Panc1 (cell line): ENCODE measurements around the gene CNOT3. TPM values are rescaled to one million over a fixed set of nuclear protein-coding genes. Genes with fewer than 3 reads are reported as not detected.
A peak's percentile ranks its signal among the peaks of the same experiment; 100 is the strongest.

Experiments used
- ATAC-seq: fragments of 200-7000 bp; cut with Tn5 transposase; 2 replicates; pipeline ENCODE4 v1.9.1; 2020; ENCODE audit warnings: mild to moderate bottlenecking, moderate library complexity
- BruUV-seq: library from RNA; stranded (reverse); fragments of 400-500 nt; replicated peaks from 2 replicates; lab custom pipeline; 2021; lab: Mats Ljungman, UMichigan
- CTCF ChIA-PET: fragments of 300-600 bp; sonication (Branson Sonifier 250); formaldehyde crosslinking; loops from one replicate; lab custom pipeline; 2022; ENCODE audit warnings: antibody characterized with exemption; lab: Charles Lee
- POLR2A ChIA-PET: fragments of 300-600 bp; sonication (Branson Sonifier 250); formaldehyde crosslinking; loops from one replicate; lab custom pipeline; 2022; ENCODE audit warnings: antibody characterized with exemption; lab: Charles Lee
- DNase-seq: peaks from one replicate; pipeline ENCODE4 v3.0.0-alpha.2; 2010; ENCODE audit warnings: low read depth, low spot score
- H3K27ac ChIP-seq: 2 replicates; pipeline ENCODE4 v1.5.1; 2011; ENCODE audit warnings: mild to moderate bottlenecking, low read length, inconsistent platforms
- H3K27me3 ChIP-seq: fragments of 200-500 bp; sonication (Bioruptor generic); 2 replicates; pipeline ENCODE4 v1.6.0; 2014; ENCODE audit warnings: low read length, inconsistent platforms; ENCODE audit not compliant: control insufficient read depth, insufficient read depth
- H3K36me3 ChIP-seq: fragments of 200-500 bp; sonication (Bioruptor generic); 2 replicates; pipeline ENCODE4 v1.5.1; 2014; ENCODE audit warnings: inconsistent platforms, mild to moderate bottlenecking, low read length, moderate library complexity; ENCODE audit not compliant: control insufficient read depth, insufficient read depth
- H3K4me1 ChIP-seq: 2 replicates; pipeline ENCODE4 v1.5.1; 2011; ENCODE audit warnings: inconsistent platforms, mild to moderate bottlenecking, low read length, moderate library complexity; ENCODE audit not compliant: control insufficient read depth, insufficient read depth
- H3K4me3 ChIP-seq, 2 experiments: 2 replicates each; pipeline ENCODE4 v1.5.1; 2011 to 2012; ENCODE audit warnings: low read depth in 2 of 2, low read length in 2 of 2, mild to moderate bottlenecking in 2 of 2, inconsistent platforms in 1 of 2, moderate library complexity in 1 of 2
- H3K9me3 ChIP-seq: fragments of 200-500 bp; sonication (Bioruptor generic); 2 replicates; pipeline ENCODE4 v1.5.1; 2014; ENCODE audit warnings: low read depth, mild to moderate bottlenecking, inconsistent platforms, low read length, moderate library complexity; ENCODE audit not compliant: control insufficient read depth, insufficient read depth
- CTCF ChIP-seq: fragments of 450-650 bp; IDR thresholded peaks from 2 replicates; pipeline ENCODE4 v1.5.1; 2017; ENCODE audit warnings: mild to moderate bottlenecking
- POLR2AphosphoS5 ChIP-seq: IDR thresholded peaks from 2 replicates; pipeline ENCODE4 v1.6.1; 2012; ENCODE audit warnings: mild to moderate bottlenecking, low read depth, low read length, moderate library complexity
- SIN3A ChIP-seq: IDR thresholded peaks from 2 replicates; pipeline ENCODE4 v1.6.1; 2012; ENCODE audit warnings: low read depth, mild to moderate bottlenecking, low read length, moderate library complexity, borderline replicate concordance; ENCODE audit not compliant: insufficient read depth
- TCF7L2 ChIP-seq: IDR thresholded peaks from 2 replicates; pipeline ENCODE4 v1.6.1; 2011; ENCODE audit warnings: mild to moderate bottlenecking, low read depth, low read length, inconsistent platforms
- in situ Hi-C: cut with HindIII; loops from 2 replicates; pipeline ENCODE4 v1.10.0; 2016; ENCODE audit warnings: low sequenced_read_pairs, low pct_unique_long_range_greater_than_20kb
- intact Hi-C: fragments of 100-400 bp; cut with micrococcal nuclease; formaldehyde crosslinking; loops from one replicate; pipeline ENCODE4 v1.10.0; 2022; ENCODE audit not compliant: unreplicated experiment
- total RNA-seq: library from RNA; stranded (reverse); gene quantifications from one replicate; pipeline ENCODE4 v1.2.1, GENCODE V29; 2021; ENCODE audit not compliant: unreplicated experiment
- TF ChIP-seq, protein P1 (sequence below), 2 experiments: IDR thresholded peaks; 2 replicates each; pipeline ENCODE4 v1.6.1; 2011 to 2012; ENCODE audit warnings: low read depth in 2 of 2, control low read depth in 1 of 2, low read length in 1 of 2, mild to moderate bottlenecking in 1 of 2, moderate library complexity in 1 of 2; ENCODE audit not compliant: insufficient read depth in 1 of 2

CNOT3 gene
- total RNA-seq, 1 experiment from 2014 or later: 111 TPM

GRCh38 chr19:54179921-54180461 lies 42.4 kb downstream of the CNOT3 start:
- DNase-seq (no peak), ATAC-seq (peak; percentile 72)
- no peaks in the 10 kb centered on the region for H3K27me3 ChIP-seq
- H3K9me3 ChIP-seq: no peaks in the 10 kb centered on the region
- in situ Hi-C loops: no loop called here
- H3K36me3 ChIP-seq: no peaks in the 10 kb centered on the region; the same call in 1 of the 2 replicates
- TF ChIP-seq POLR2AphosphoS5: no peak
- no peak for TF ChIP-seq SIN3A
- no peak for TF ChIP-seq CTCF
- TF ChIP-seq TCF7L2: no peak
- TF ChIP-seq, protein P1, sequence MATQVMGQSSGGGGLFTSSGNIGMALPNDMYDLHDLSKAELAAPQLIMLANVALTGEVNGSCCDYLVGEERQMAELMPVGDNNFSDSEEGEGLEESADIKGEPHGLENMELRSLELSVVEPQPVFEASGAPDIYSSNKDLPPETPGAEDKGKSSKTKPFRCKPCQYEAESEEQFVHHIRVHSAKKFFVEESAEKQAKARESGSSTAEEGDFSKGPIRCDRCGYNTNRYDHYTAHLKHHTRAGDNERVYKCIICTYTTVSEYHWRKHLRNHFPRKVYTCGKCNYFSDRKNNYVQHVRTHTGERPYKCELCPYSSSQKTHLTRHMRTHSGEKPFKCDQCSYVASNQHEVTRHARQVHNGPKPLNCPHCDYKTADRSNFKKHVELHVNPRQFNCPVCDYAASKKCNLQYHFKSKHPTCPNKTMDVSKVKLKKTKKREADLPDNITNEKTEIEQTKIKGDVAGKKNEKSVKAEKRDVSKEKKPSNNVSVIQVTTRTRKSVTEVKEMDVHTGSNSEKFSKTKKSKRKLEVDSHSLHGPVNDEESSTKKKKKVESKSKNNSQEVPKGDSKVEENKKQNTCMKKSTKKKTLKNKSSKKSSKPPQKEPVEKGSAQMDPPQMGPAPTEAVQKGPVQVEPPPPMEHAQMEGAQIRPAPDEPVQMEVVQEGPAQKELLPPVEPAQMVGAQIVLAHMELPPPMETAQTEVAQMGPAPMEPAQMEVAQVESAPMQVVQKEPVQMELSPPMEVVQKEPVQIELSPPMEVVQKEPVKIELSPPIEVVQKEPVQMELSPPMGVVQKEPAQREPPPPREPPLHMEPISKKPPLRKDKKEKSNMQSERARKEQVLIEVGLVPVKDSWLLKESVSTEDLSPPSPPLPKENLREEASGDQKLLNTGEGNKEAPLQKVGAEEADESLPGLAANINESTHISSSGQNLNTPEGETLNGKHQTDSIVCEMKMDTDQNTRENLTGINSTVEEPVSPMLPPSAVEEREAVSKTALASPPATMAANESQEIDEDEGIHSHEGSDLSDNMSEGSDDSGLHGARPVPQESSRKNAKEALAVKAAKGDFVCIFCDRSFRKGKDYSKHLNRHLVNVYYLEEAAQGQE (IDR thresholded peaks at IDR 0.05; ENCODE audit: insufficient read depth in 1 of 2, low read depth in 2 of 2, low read length in 1 of 2): no peak
- CTCF ChIA-PET: interaction anchor here (1.5 kb wide), 1 partner anchor 9 kb away, joined by 6 read pairs; the partner anchor contains the start of gene MBOAT7
- H3K4me3 ChIP-seq: no peak overlapping the region
- H3K27ac ChIP-seq: no peak overlapping the region
- H3K4me1 ChIP-seq: no peaks in the 10 kb centered on the region
- POLR2A ChIA-PET: no interaction called here
- intact Hi-C loops: no loop called here
- BruUV-seq: no TSS peak

DNA sequence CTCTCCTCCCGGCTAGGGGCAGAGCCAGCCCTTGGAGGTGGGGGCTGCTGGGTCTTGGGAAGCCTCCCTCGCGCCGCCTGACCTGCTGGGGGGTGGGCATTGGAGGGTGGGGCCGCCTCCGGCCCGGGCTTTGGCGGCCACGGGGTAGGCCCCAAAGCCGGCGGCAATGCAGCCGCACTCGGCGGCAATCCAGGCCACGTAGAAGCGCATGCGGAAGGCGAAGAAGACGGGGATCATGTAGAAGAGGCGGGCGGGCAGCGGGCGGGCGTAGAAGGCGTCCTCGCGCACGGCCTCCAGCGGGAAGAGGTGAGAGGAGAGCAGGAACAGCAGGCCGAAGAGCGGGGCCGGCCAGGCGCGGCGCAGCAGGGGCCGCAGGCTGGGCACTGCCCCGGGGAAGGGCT lies 43.1 kb downstream of the CNOT3 start:
- BruUV-seq: no TSS peak
- CTCF ChIA-PET: interaction anchor here (1.5 kb wide), 1 partner anchor 9 kb away, joined by 6 read pairs; the partner anchor contains the start of gene MBOAT7
- intact Hi-C loops: no loop called here

More for the DNA sequence above, 43.1 kb downstream of the CNOT3 start:
- H3K27me3 ChIP-seq: no peaks in the 10 kb centered on the region
- ATAC-seq: no peak
- H3K4me1 ChIP-seq: no peaks in the 10 kb centered on the region
- in situ Hi-C loops: no loop called here
- no peak overlapping the region for H3K27ac ChIP-seq
- H3K9me3 ChIP-seq: no peaks in the 10 kb centered on the region
- no peak for DNase-seq
- TF ChIP-seq SIN3A: no peak
- no peak for TF ChIP-seq POLR2AphosphoS5
- TF ChIP-seq, protein P1 (IDR thresholded peaks at IDR 0.05; ENCODE audit: insufficient read depth in 1 of 2, low read depth in 2 of 2, low read length in 1 of 2): no peak
- no peak for TF ChIP-seq TCF7L2
- no peak for TF ChIP-seq CTCF
- no peaks in the 10 kb centered on the region; the same call in 1 of the 2 replicates for H3K36me3 ChIP-seq
- POLR2A ChIA-PET: no interaction called here
- no peak overlapping the region for H3K4me3 ChIP-seq
